ENCODE measurements around the gene RYK. TPM values are rescaled to one million over a fixed set of nuclear protein-coding genes. Genes with fewer than 3 reads are reported as not detected.

The RYK gene
- total RNA-seq, 6 experiments from 2014 or later: 15.9 to 28.5 (median 17.9) TPM

- H3K36me3 ChIP-seq: no peaks in the 10 kb centered on the region
- DNase-seq (no peak), ATAC-seq (no peak)
- TF ChIP-seq CTCF (IDR thresholded peaks at IDR 0.05): no peak
- no peak for TF ChIP-seq POLR2A (IDR thresholded peaks at IDR 0.05)
- no peak overlapping the region for H3K4me3 ChIP-seq
- intact Hi-C loops (cut with DNase I): no loop called here
- H3K9me3 ChIP-seq: peaks cover 0 to 7% (median 0%) of the 10 kb centered on the region in 4 donors
- no peaks in the 10 kb centered on the region for H3K27me3 ChIP-seq
- H3K4me1 ChIP-seq: no peaks in the 10 kb centered on the region
- WGBS (ENCODE audit: insufficient coverage, low coverage, low lambda C conversion rate, missing lambda C conversion rate): 92% methylated on average over 2 of the region's 2 CpGs
- H3K27ac ChIP-seq: no peak overlapping the region
Observed at GRCh38 chr3:134114726-134115125, 135.9 kb downstream of the RYK start.

GRCh38 chr3:134111616-134112015 is 139.0 kb downstream of the RYK start:
- no peaks in the 10 kb centered on the region for H3K4me1 ChIP-seq
- 73% methylated on average over 2 of the region's 2 CpGs for WGBS (ENCODE audit: insufficient coverage, low coverage, low lambda C conversion rate, missing lambda C conversion rate)
- intact Hi-C loops (cut with DNase I): no loop called here
- no peaks in the 10 kb centered on the region for H3K9me3 ChIP-seq
- DNase-seq (no peak), ATAC-seq (no peak)
- no peaks in the 10 kb centered on the region for H3K27me3 ChIP-seq
- TF ChIP-seq CTCF (IDR thresholded peaks at IDR 0.05) (no peak), POLR2A (IDR thresholded peaks at IDR 0.05) (no peak)
- H3K36me3 ChIP-seq: no peaks in the 10 kb centered on the region
- H3K27ac ChIP-seq: no peak overlapping the region
- no peak overlapping the region for H3K4me3 ChIP-seq

GRCh38 chr3:134110963-134111362 is 139.7 kb downstream of the RYK start:
- Histone ChIP-seq H3K9me3 (no peaks in the 10 kb centered on the region), H3K36me3 (no peaks in the 10 kb centered on the region), H3K27me3 (no peaks in the 10 kb centered on the region), H3K4me1 (no peaks in the 10 kb centered on the region), H3K27ac (no peak overlapping the region), H3K4me3 (no peak overlapping the region)
- no peak for TF ChIP-seq POLR2A (IDR thresholded peaks at IDR 0.05)
- intact Hi-C loops (cut with DNase I): no loop called here
- ATAC-seq (no peak), DNase-seq (no peak)
- whole genome bisulfite sequencing (ENCODE audit: insufficient coverage, low coverage, low lambda C conversion rate, missing lambda C conversion rate): 64% methylated on average over 2 of the region's 2 CpGs

Other genes with a start within 250 kb of the RYK start
- gene SLCO2A1, start 220.9 kb downstream of the RYK start, total RNA-seq: 1 to 10 TPM in 5 of 6 experiments, under 1 TPM in 1; 0.71 to 4.4 (median 1.5) TPM
- 10 to 100 TPM; 18.0 to 33.3 (median 21.8) TPM for gene AMOTL2, start 123.6 kb upstream of the RYK start, total RNA-seq
- 10 to 100 TPM; 23.1 to 46.6 (median 31.7) TPM for gene ANAPC13, start 235.1 kb upstream of the RYK start, total RNA-seq
- gene CEP63, start 235.2 kb upstream of the RYK start, total RNA-seq: 10 to 100 TPM in 2 of 6 experiments, 1 to 10 TPM in 4; 8.7 to 14.4 (median 9.1) TPM